Adrenal gland (tissue), 12 donors: Measurements from ENCODE around the gene TNC. TPM values are rescaled to one million over a fixed set of nuclear protein-coding genes. Genes with fewer than 3 reads are reported as not detected.

Experiments
- DNase-seq, 7 donors: peaks; one replicate each; pipeline ENCODE4 v3.0.0-alpha.2; 2019 to 2020
- H3K27ac ChIP-seq, 5 donors: fragments of 200-600 bp; sonication (generic) in 4 of 5; 1 replicate in 3 of 5; 2 replicates in 2 of 5; pipeline versions ENCODE4 v1.5.1 to v1.8.0; 2016 to 2020; ENCODE audit warnings: mild to moderate bottlenecking in 1 of 5
- H3K27me3 ChIP-seq: fragments of 200-600 bp; 2 replicates; pipeline ENCODE4 v1.8.0; 2021
- H3K36me3 ChIP-seq, 2 donors: fragments of 200-600 bp; replicated peaks in 1 of 2; 1 replicate in 1 of 2; 2 replicates in 1 of 2; pipeline versions ENCODE4 v1.5.1 to v1.8.0; 2018 to 2022
- H3K4me1 ChIP-seq, 2 donors: fragments of 200-600 bp; replicated peaks in 1 of 2; 1 replicate in 1 of 2; 2 replicates in 1 of 2; pipeline versions ENCODE4 v1.5.1 to v1.8.0; 2018 to 2021
- H3K4me3 ChIP-seq, 4 donors: fragments of 200-600 bp; sonication (generic) in 3 of 4; one replicate each; pipeline ENCODE4 v1.5.1; 2016 to 2018
- H3K9me3 ChIP-seq, 3 donors: fragments of 200-600 bp; sonication (generic) in 1 of 3; replicated peaks in 1 of 3; 1 replicate in 2 of 3; 2 replicates in 1 of 3; pipeline versions ENCODE4 v1.5.1 to v1.8.0; 2016 to 2021
- POLR2A ChIP-seq, 2 donors: fragments of 450-650 bp; IDR thresholded peaks; one replicate each; pipeline ENCODE4 v1.6.1; 2017; ENCODE audit warnings: antibody characterized with exemption in 2 of 2, mild to moderate bottlenecking in 2 of 2, moderate library complexity in 1 of 2
- WGBS, 4 donors: extraction: QIAGEN DNeasy Blood & Tissue Kit in 2 of 4; methylation state at CpG; one replicate each; pipeline versions ENCODE4 v1.1.5 to v1.1.7; 2013 to 2017; 5-methylcytosine and 5-hydroxymethylcytosine counted together
- intact Hi-C, 2 donors: fragments of 100-400 bp; cut with DNase I; formaldehyde crosslinking; loops; one replicate each; pipeline versions ENCODE4 v1.14.1 to v1.15.0; 2022 to 2023
- polyA plus RNA-seq, 3 donors: library from polyadenylated mRNA; stranded (reverse); fragments of 200-250 nt in 2 of 3; fragments of 350-450 nt in 1 of 3; fragmentation: Illumina TruSeq in 1 of 3; extraction: RNeasy Lipid Tissue Mini Kit (QIAGEN cat#74804) in 1 of 3; gene quantifications; one replicate each; pipeline ENCODE4 v1.2.3, GENCODE V29; 2013 to 2014
- total RNA-seq, 9 donors: library from RNA; depleted of rRNA in 4 of 9; stranded (reverse); fragments of >200 nt in 4 of 9; fragments of 120-200 nt in 1 of 9; fragmentation: NEBNext Ultra II Directional in 1 of 9; extraction: Animal tissue kit (Norgen Biotek cat#: 25700) in 1 of 9; gene quantifications; one replicate each; pipeline versions ENCODE4 v1.1.0 to v1.2.4, GENCODE V29; 2013 to 2023
- TF ChIP-seq, protein P1 (sequence below), 6 experiments: fragments of 450-650 bp in 4 of 6; fragments of 200-600 bp in 2 of 6; sonication (generic) in 1 of 6; IDR thresholded peaks; 1 replicate in 5 of 6; 2 replicates in 1 of 6; pipeline versions ENCODE4 v1.5.1 to v1.8.0; 2016 to 2021; ENCODE audit warnings: antibody characterized with exemption in 6 of 6, mild to moderate bottlenecking in 2 of 6, moderate library complexity in 1 of 6
- donor health status: healthy with polysubstance abuse.
- donor health status: Bipolar disorder and iron deficiency.
- donor health status: DM: yes; HTN: yes; CAD: no.
- donor health status: DM: no; HTN: no; CAD: no.
- donor health status: DM: no; HTN: no; CAD: no.
- donor health status: DM: yes; HTN: yes; CAD: no.

The TNC gene
- total and polyA plus RNA-seq, 12 donors = 1.9 to 53.8 (median 10.7) TPM

DNA sequence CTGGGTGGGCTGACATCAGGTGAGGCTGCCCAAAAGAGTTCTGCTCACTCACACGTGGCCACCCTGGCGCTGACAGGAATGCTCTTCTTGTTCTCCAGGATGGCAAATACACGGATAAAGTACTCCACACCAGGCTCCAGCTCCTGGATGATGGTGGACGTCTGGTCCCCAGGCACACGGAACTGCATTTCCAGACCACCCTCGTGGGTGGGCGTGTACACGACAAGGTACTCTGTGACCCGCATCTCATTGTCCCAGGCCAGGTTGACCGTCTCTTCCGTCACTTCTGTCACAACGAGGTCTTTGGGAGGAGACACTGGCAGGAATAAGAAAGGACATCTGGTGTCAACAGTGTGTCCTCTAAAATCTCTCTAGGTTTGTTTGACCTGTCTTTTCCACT, 33.8 kb downstream of the TNC start:
- H3K36me3 ChIP-seq = no peaks in the 10 kb centered on the region
- H3K4me1 ChIP-seq = no peaks in the 10 kb centered on the region
- intact Hi-C loops = no loop called here
- no peak for DNase-seq
- H3K9me3 ChIP-seq = no peaks in the 10 kb centered on the region
- H3K4me3 ChIP-seq = no peak overlapping the region
- TF ChIP-seq, protein P1, sequence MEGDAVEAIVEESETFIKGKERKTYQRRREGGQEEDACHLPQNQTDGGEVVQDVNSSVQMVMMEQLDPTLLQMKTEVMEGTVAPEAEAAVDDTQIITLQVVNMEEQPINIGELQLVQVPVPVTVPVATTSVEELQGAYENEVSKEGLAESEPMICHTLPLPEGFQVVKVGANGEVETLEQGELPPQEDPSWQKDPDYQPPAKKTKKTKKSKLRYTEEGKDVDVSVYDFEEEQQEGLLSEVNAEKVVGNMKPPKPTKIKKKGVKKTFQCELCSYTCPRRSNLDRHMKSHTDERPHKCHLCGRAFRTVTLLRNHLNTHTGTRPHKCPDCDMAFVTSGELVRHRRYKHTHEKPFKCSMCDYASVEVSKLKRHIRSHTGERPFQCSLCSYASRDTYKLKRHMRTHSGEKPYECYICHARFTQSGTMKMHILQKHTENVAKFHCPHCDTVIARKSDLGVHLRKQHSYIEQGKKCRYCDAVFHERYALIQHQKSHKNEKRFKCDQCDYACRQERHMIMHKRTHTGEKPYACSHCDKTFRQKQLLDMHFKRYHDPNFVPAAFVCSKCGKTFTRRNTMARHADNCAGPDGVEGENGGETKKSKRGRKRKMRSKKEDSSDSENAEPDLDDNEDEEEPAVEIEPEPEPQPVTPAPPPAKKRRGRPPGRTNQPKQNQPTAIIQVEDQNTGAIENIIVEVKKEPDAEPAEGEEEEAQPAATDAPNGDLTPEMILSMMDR (IDR thresholded peaks at IDR 0.05) = no peak
- TF ChIP-seq POLR2A (IDR thresholded peaks at IDR 0.05) = no peak
- 81 to 88% (median 82%) methylated on average over 10 to 12 of the region's 12 CpGs for WGBS, 4 donors
- H3K27ac ChIP-seq = no peak overlapping the region
- H3K27me3 ChIP-seq = no peaks in the 10 kb centered on the region

DNA sequence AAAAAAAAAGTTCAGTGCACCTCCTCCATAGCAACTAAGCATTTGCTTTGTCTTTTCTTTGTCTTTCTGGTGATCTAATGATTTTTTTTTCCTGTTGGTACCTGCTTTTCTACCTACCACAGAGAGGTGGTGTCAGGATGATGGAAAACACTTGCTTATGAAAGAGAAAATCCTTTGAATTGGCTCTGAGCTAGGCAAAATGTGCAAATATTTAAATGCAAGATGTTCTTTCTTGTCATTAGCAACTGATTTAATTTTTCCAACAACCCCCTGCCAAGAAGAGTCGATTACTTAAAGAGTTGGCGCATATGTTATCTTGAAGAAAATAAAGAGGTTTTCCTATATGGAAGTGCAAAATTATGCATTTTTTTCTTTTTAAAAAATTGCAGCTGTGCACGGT, 37.7 kb downstream of the TNC start:
- no peaks in the 10 kb centered on the region for H3K4me1 ChIP-seq
- H3K27me3 ChIP-seq = no peaks in the 10 kb centered on the region
- TF ChIP-seq POLR2A (IDR thresholded peaks at IDR 0.05) = no peak
- TF ChIP-seq, protein P1 (IDR thresholded peaks at IDR 0.05) = no peak
- no peak overlapping the region for H3K4me3 ChIP-seq
- intact Hi-C loops = no loop called here
- WGBS, 4 donors = 85 to 90% (median 86%) methylated on average over 3 of the region's 3 CpGs
- no peaks in the 10 kb centered on the region for H3K9me3 ChIP-seq
- H3K27ac ChIP-seq = no peak overlapping the region
- no peaks in the 10 kb centered on the region for H3K36me3 ChIP-seq
- DNase-seq = no peak

DNA sequence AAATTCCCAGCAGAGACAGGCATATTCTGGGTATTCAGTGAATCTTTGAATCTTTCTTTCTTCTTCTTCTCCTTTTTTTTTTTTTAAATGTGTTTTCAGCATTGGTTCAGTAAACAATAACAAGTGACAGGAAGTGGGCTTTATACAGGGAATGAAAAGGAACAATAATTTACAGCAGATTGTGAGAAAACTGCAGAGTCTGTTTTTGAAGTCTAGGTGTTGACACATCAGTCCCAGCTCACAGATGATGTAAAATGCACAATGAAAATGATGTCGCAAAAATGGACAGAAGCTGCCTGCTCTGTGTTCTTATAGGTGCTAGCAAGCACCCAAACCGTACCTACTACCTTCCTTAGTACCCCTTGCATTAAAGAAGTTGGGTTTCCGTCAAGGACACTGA, 38.8 kb downstream of the TNC start:
- no peak for DNase-seq
- intact Hi-C loops = no loop called here
- H3K4me1 ChIP-seq = no peaks in the 10 kb centered on the region
- WGBS, 4 donors = 61 to 82% (median 75%) methylated on average over 3 of the region's 3 CpGs
- H3K9me3 ChIP-seq = no peaks in the 10 kb centered on the region
- no peaks in the 10 kb centered on the region for H3K36me3 ChIP-seq
- H3K4me3 ChIP-seq = no peak overlapping the region
- H3K27me3 ChIP-seq = no peaks in the 10 kb centered on the region
- TF ChIP-seq POLR2A (IDR thresholded peaks at IDR 0.05) = no peak
- TF ChIP-seq, protein P1 (IDR thresholded peaks at IDR 0.05) = no peak
- H3K27ac ChIP-seq = no peak overlapping the region

GRCh38 chr9:115073456-115073855, 44.5 kb downstream of the TNC start:
- H3K27ac ChIP-seq = no peak overlapping the region
- intact Hi-C loops = no loop called here
- TF ChIP-seq, protein P1 (IDR thresholded peaks at IDR 0.05) = no peak
- no peak for TF ChIP-seq POLR2A (IDR thresholded peaks at IDR 0.05)
- no peaks in the 10 kb centered on the region for H3K4me1 ChIP-seq
- no peak overlapping the region for H3K4me3 ChIP-seq
- no peaks in the 10 kb centered on the region for H3K9me3 ChIP-seq
- 75 to 90% (median 81%) methylated on average over 5 to 6 of the region's 6 CpGs for WGBS, 4 donors
- DNase-seq = no peak
- no peaks in the 10 kb centered on the region for H3K27me3 ChIP-seq
- no peaks in the 10 kb centered on the region for H3K36me3 ChIP-seq
